Measurements from ENCODE around the gene ISYNA1. TPM values are rescaled to one million over a fixed set of nuclear protein-coding genes. Genes with fewer than 3 reads are reported as not detected.
A peak's percentile ranks its signal among the peaks of the same experiment; 100 is the strongest.

Gene ISYNA1
- total RNA-seq, 1 donor from 2014 or later: 6.3 TPM

- peak overlapping the region; percentile 56 for H3K27ac Mint-ChIP-seq
- no peaks in the 10 kb centered on the region for H3K9me3 Mint-ChIP-seq
- H3K4me3 Mint-ChIP-seq: peak overlapping the region; percentile 74
- intact Hi-C loops (cut with micrococcal nuclease): no loop called here
- H3K4me1 Mint-ChIP-seq: peaks cover 37% of the 10 kb centered on the region
- DNase-seq: no peak
- no peaks in the 10 kb centered on the region for H3K27me3 Mint-ChIP-seq
- no peak for ATAC-seq (ENCODE audit: low read depth)
- CTCF ChIA-PET: no interaction called here
- no peak for TF ChIP-seq CTCF (IDR thresholded peaks at IDR 0.05)
- no peaks in the 10 kb centered on the region for H3K36me3 Mint-ChIP-seq (ENCODE audit: low read depth)
- POLR2A ChIA-PET: interaction anchor here (0.6 to 1.8 kb wide), 4 partner anchors 12 to 399 kb away, joined by 3 to 11 read pairs (median 4); partner anchors contain the start of gene UPF1
These were observed 5.5 kb downstream of the ISYNA1 start for GRCh38 chr19:18432275-18433014.

GRCh38 chr19:18431351-18432197 lies 6.4 kb downstream of the ISYNA1 start:
- ChIA-PET POLR2A (interaction anchor here (0.6 to 1.8 kb wide), 5 partner anchors 8 to 400 kb away, joined by 3 to 11 read pairs (median 3); partner anchors contain the start of gene UPF1), CTCF (no interaction called here)
- no peaks in the 10 kb centered on the region for H3K27me3 Mint-ChIP-seq
- DNase-seq (no peak), ATAC-seq (ENCODE audit: low read depth) (no peak)
- no peaks in the 10 kb centered on the region for H3K9me3 Mint-ChIP-seq
- H3K36me3 Mint-ChIP-seq (ENCODE audit: low read depth): no peaks in the 10 kb centered on the region
- H3K4me3 Mint-ChIP-seq: no peak overlapping the region
- H3K27ac Mint-ChIP-seq: no peak overlapping the region
- peaks cover 33% of the 10 kb centered on the region for H3K4me1 Mint-ChIP-seq
- no peak for TF ChIP-seq CTCF (IDR thresholded peaks at IDR 0.05)
- intact Hi-C loops (cut with micrococcal nuclease): no loop called here

- CTCF ChIA-PET: no interaction called here
- Mint-ChIP-seq H3K9me3 (no peaks in the 10 kb centered on the region), H3K27ac (no peak overlapping the region), H3K27me3 (no peaks in the 10 kb centered on the region), H3K36me3 (ENCODE audit: low read depth) (no peaks in the 10 kb centered on the region), H3K4me1 (peaks cover 30% of the 10 kb centered on the region), H3K4me3 (peak overlapping the region; percentile 56)
- POLR2A ChIA-PET: interaction anchor here (0.6 to 0.9 kb wide), 2 partner anchors 9 to 157 kb away, joined by 3 to 9 read pairs; no protein-coding TSS in a partner anchor
- ATAC-seq (ENCODE audit: low read depth): no peak
- intact Hi-C loops (cut with micrococcal nuclease): no loop called here
- no peak for DNase-seq
- TF ChIP-seq CTCF (IDR thresholded peaks at IDR 0.05): no peak
These were observed 7.4 kb downstream of the ISYNA1 start for GRCh38 chr19:18430417-18431144.

GRCh38 chr19:18429717-18430416 lies 8.1 kb downstream of the ISYNA1 start:
- intact Hi-C loops (cut with micrococcal nuclease): loop anchor here (1.0 kb wide), 1 partner anchor 7 kb away; no protein-coding TSS in a partner anchor
- ChIA-PET POLR2A (interaction anchor here (0.6 to 2.3 kb wide), 2 partner anchors 11 to 158 kb away, joined by 9 to 12 read pairs; partner anchors contain the start of gene SSBP4), CTCF (interaction anchor here (1.7 kb wide), 1 partner anchor 12 kb away, joined by 5 read pairs; no protein-coding TSS in a partner anchor)
- H3K36me3 Mint-ChIP-seq (ENCODE audit: low read depth): no peaks in the 10 kb centered on the region
- ATAC-seq (ENCODE audit: low read depth): no peak
- H3K4me3 Mint-ChIP-seq: peak overlapping the region; percentile 69
- H3K4me1 Mint-ChIP-seq: peaks cover 30% of the 10 kb centered on the region
- peak overlapping the region; percentile 72 for H3K27ac Mint-ChIP-seq
- no peak for DNase-seq
- no peak for TF ChIP-seq CTCF (IDR thresholded peaks at IDR 0.05)
- no peaks in the 10 kb centered on the region for H3K27me3 Mint-ChIP-seq
- H3K9me3 Mint-ChIP-seq: no peaks in the 10 kb centered on the region

Measured in activated B cell treated with CpG ODN at 0.5 μM for 24 hours (primary cell).